ENCODE measurements around the gene KRTAP2-2.

DNA sequence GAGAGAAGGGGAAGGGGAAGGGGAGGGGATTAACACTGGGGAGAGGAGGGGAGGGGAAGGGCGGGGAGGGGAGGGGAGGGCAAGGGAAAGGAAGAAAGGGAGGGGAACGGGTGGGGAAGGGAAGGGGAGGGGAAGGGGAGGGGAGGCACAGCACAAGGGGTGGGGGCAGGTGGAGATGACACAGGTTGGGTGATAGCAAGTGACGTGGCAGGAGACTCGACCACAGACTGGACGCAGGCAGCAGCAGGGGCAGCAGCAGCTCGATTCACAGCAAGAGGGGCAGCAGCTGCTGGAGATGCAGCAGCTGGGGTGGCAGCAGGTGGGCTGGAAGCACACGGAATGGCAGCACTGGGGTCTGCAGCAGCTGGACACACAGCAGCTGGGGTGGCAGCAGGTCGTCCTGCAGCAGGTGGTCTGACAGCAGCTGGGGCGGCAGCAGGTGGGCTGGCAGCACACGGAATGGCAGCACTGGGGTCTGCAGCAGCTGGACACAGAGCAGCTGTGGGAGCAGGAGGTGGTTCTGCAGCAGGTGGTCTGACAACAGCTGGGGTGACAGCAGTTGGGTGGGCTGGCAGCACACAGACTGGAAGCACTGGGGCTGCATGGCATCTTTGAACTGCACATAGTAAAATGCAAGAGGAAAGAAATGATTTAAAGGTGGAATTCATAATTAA is 46.7 kb upstream of the KRTAP2-2 start, which contains the start of gene KRTAP4-16:
- TF ChIP-seq POLR2A (IDR thresholded peaks at IDR 0.05): no peak
- TF ChIP-seq, protein P1, sequence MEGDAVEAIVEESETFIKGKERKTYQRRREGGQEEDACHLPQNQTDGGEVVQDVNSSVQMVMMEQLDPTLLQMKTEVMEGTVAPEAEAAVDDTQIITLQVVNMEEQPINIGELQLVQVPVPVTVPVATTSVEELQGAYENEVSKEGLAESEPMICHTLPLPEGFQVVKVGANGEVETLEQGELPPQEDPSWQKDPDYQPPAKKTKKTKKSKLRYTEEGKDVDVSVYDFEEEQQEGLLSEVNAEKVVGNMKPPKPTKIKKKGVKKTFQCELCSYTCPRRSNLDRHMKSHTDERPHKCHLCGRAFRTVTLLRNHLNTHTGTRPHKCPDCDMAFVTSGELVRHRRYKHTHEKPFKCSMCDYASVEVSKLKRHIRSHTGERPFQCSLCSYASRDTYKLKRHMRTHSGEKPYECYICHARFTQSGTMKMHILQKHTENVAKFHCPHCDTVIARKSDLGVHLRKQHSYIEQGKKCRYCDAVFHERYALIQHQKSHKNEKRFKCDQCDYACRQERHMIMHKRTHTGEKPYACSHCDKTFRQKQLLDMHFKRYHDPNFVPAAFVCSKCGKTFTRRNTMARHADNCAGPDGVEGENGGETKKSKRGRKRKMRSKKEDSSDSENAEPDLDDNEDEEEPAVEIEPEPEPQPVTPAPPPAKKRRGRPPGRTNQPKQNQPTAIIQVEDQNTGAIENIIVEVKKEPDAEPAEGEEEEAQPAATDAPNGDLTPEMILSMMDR (IDR thresholded peaks at IDR 0.05): no peak
- TF ChIP-seq EP300 (IDR thresholded peaks at IDR 0.05): no peak
